Aortic smooth muscle cell (primary cell): Measurements from ENCODE around the gene ECHDC1. TPM values are rescaled to one million over a fixed set of nuclear protein-coding genes. Genes with fewer than 3 reads are reported as not detected.

Experiments
- total RNA-seq: library from RNA; depleted of rRNA; stranded (reverse); fragments of >200 nt; gene quantifications from 2 replicates; pipeline ENCODE4 v1.2.3, GENCODE V29; 2014

ECHDC1 gene
- total RNA-seq, result 44.1 and 46.0 TPM in 2 replicates

GRCh38 chr6:127342946-127343808, at the start of gene ECHDC1:
Gene ECHDC1 (minus strand): TSS chr6:127343609. CDS start chr6:127331028, 12,581 bp downstream.

GRCh38 chr6:127266178-127266891, 77.1 kb downstream of the ECHDC1 start, which contains the start of gene RNF146:
Gene RNF146 (plus strand): TSS chr6:127266864. CDS start chr6:127280339, 13,475 bp downstream.

Other genes starting within 250 kb of the ECHDC1 start
- 0.06 and 0.13 TPM in 2 replicates for gene RSPO3, start 224.9 kb downstream of the ECHDC1 start, total RNA-seq
- 47.7 and 57.9 TPM in 2 replicates for gene RNF146, start 76.7 kb downstream of the ECHDC1 start, total RNA-seq
- gene KIAA0408, start 115.8 kb upstream of the ECHDC1 start, total RNA-seq, result 1.5 and 2.4 TPM in 2 replicates
- 0.06 TPM in 1 of 2 replicates, not detected in the other for gene C6orf58, start 233.6 kb upstream of the ECHDC1 start, total RNA-seq